Activated CD4-positive, alpha-beta memory T cell treated with anti-CD3 and anti-CD28 coated beads for 36 hours (primary cell): ENCODE results near the gene TDG. TPM values are rescaled to one million over a fixed set of nuclear protein-coding genes. Genes with fewer than 3 reads are reported as not detected.

Source experiments
- CTCF ChIA-PET: fragments of 350-600 bp; sonication (Branson Sonifier 250); formaldehyde crosslinking; loops from one replicate; lab custom pipeline; 2021; ENCODE audit warnings: antibody characterized with exemption, inconsistent platforms; lab: Charles Lee
- POLR2A ChIA-PET: fragments of 350-600 bp; sonication (Branson Sonifier 250); formaldehyde crosslinking; loops from one replicate; lab custom pipeline; 2021; ENCODE audit warnings: antibody characterized with exemption; lab: Charles Lee
- DNase-seq: peaks from one replicate; pipeline ENCODE4 v3.0.0-alpha.2; 2020
- H3K27ac Mint-ChIP-seq: one replicate; pipeline ENCODE4 v1.8.0; 2021; ENCODE audit warnings: mixed read lengths
- H3K27me3 Mint-ChIP-seq: one replicate; pipeline ENCODE4 v1.8.0; 2021; ENCODE audit warnings: mixed read lengths
- H3K36me3 Mint-ChIP-seq: one replicate; pipeline ENCODE4 v1.8.0; 2021; ENCODE audit warnings: mixed read lengths
- H3K4me1 Mint-ChIP-seq: one replicate; pipeline ENCODE4 v1.8.0; 2021; ENCODE audit warnings: low read depth, mixed read lengths
- H3K4me3 Mint-ChIP-seq: one replicate; pipeline ENCODE4 v1.8.0; 2021; ENCODE audit warnings: mild to moderate bottlenecking, mixed read lengths
- H3K9me3 Mint-ChIP-seq: one replicate; pipeline ENCODE4 v1.8.0; 2021; ENCODE audit warnings: mixed read lengths
- intact Hi-C: fragments of 100-400 bp; cut with micrococcal nuclease; formaldehyde crosslinking; loops from one replicate; pipeline ENCODE4 v1.15.1; 2023
- total RNA-seq, 2 experiments: library from RNA; stranded (reverse); gene quantifications; one replicate each; pipeline ENCODE4 v1.2.3, GENCODE V29; 2021

The TDG gene
- total RNA-seq: 10 to 100 TPM; 29.1 to 29.7 TPM

GRCh38 chr12:103965590-103966504, at the start of gene TDG:
Gene TDG (plus strand): TSS chr12:103965872. CDS start chr12:103966038, 166 bp downstream.
- Mint-ChIP-seq H3K27ac (peak within 1 kb of the TSS; percentile 96), H3K36me3 (peaks cover 20% of the 10 kb centered on the region), H3K27me3 (no peaks in the 10 kb centered on the region), H3K4me3 (peak within 1 kb of the TSS; percentile 96), H3K9me3 (no peaks in the 10 kb centered on the region), H3K4me1 (peaks cover 53% of the 10 kb centered on the region)
- intact Hi-C loops: loop anchor here (1.0 to 5.0 kb wide), 9 partner anchors 9 to 1141 kb away; partner anchors contain the start of genes HCFC2, HSP90B1, NFYB and NT5DC3
- CTCF ChIA-PET: interaction anchor here (0.6 to 3.2 kb wide), 11 partner anchors 9 to 360 kb away, joined by 3 to 15 read pairs (median 4); partner anchors contain the start of genes HSP90B1 and NFYB
- peak; percentile 99 for DNase-seq
- POLR2A ChIA-PET: interaction anchor here (0.8 to 3.3 kb wide), 13 partner anchors 9 to 321 kb away, joined by 3 to 72 read pairs (median 8); partner anchors contain the start of genes HCFC2, HSP90B1 and NFYB

- intact Hi-C loops: no loop called here
- H3K9me3 Mint-ChIP-seq: peaks cover 6% of the 10 kb centered on the region
- no peaks in the 10 kb centered on the region for H3K27me3 Mint-ChIP-seq
- ChIA-PET CTCF (no interaction called here), POLR2A (no interaction called here)
- no peak overlapping the region for H3K4me3 Mint-ChIP-seq
- no peak overlapping the region for H3K27ac Mint-ChIP-seq
- no peaks in the 10 kb centered on the region for H3K36me3 Mint-ChIP-seq
- DNase-seq: no peak
- H3K4me1 Mint-ChIP-seq: no peaks in the 10 kb centered on the region
These were observed 47.8 kb upstream of the TDG start for GRCh38 chr12:103917873-103918272.

- ChIA-PET CTCF (interaction anchor here (0.6 to 1.2 kb wide), 6 partner anchors 10 to 184 kb away, joined by 3 to 4 read pairs (median 3); no protein-coding TSS in a partner anchor), POLR2A (interaction anchor here (0.7 to 2.4 kb wide), 11 partner anchors 10 to 213 kb away, joined by 3 to 21 read pairs (median 4); partner anchors contain the start of genes NFYB, NT5DC3 and TDG)
- peak overlapping the region; percentile 78 for H3K4me3 Mint-ChIP-seq
- H3K36me3 Mint-ChIP-seq: peaks cover 3% of the 10 kb centered on the region
- peak overlapping the region; percentile 94 for H3K27ac Mint-ChIP-seq
- intact Hi-C loops: loop anchor here (1.0 to 10.0 kb wide), 9 partner anchors 19 to 770 kb away; partner anchors contain the start of genes HCFC2, NT5DC3 and TDG
- DNase-seq: peak; percentile 80
- H3K4me1 Mint-ChIP-seq: peaks cover 39% of the 10 kb centered on the region
- no peaks in the 10 kb centered on the region for H3K9me3 Mint-ChIP-seq
- no peaks in the 10 kb centered on the region for H3K27me3 Mint-ChIP-seq
These were observed 40.7 kb upstream of the TDG start for GRCh38 chr12:103924761-103925641.

- intact Hi-C loops: loop anchor here (1.0 to 10.0 kb wide), 3 partner anchors 21 to 766 kb away; no protein-coding TSS in a partner anchor
- CTCF ChIA-PET: interaction anchor here (1.3 to 1.5 kb wide), 2 partner anchors 27 to 31 kb away, joined by 3 to 4 read pairs; no protein-coding TSS in a partner anchor
These were observed 37.0 kb upstream of the TDG start for GRCh38 chr12:103928682-103929045.

GRCh38 chr12:103929046-103929783, 36.5 kb upstream of the TDG start:
- peak overlapping the region; percentile 97 for H3K27ac Mint-ChIP-seq
- CTCF ChIA-PET: interaction anchor here (1.0 to 1.3 kb wide), 4 partner anchors 27 to 180 kb away, joined by 3 to 4 read pairs (median 3); partner anchors contain the start of gene TDG
- peak; percentile 81 for DNase-seq
- intact Hi-C loops: loop anchor here (1.0 to 10.0 kb wide), 3 partner anchors 22 to 766 kb away; no protein-coding TSS in a partner anchor
- peaks cover 43% of the 10 kb centered on the region for H3K36me3 Mint-ChIP-seq
- H3K4me3 Mint-ChIP-seq: peak overlapping the region; percentile 86
- no peaks in the 10 kb centered on the region for H3K27me3 Mint-ChIP-seq
- POLR2A ChIA-PET: interaction anchor here (0.7 to 4.2 kb wide), 19 partner anchors 14 to 359 kb away, joined by 3 to 49 read pairs (median 6); partner anchors contain the start of genes HCFC2, NFYB and TDG
- peaks cover 61% of the 10 kb centered on the region for H3K4me1 Mint-ChIP-seq
- no peaks in the 10 kb centered on the region for H3K9me3 Mint-ChIP-seq

More at GRCh38 chr12:103928682-103929045, 37.0 kb upstream of the TDG start:
- H3K4me1 Mint-ChIP-seq: peaks cover 60% of the 10 kb centered on the region
- H3K27me3 Mint-ChIP-seq: no peaks in the 10 kb centered on the region
- no peaks in the 10 kb centered on the region for H3K9me3 Mint-ChIP-seq
- H3K36me3 Mint-ChIP-seq: peaks cover 37% of the 10 kb centered on the region
- POLR2A ChIA-PET: interaction anchor here (0.7 to 4.2 kb wide), 9 partner anchors 21 to 209 kb away, joined by 3 to 49 read pairs (median 6); partner anchors contain the start of genes NFYB and TDG
- peak; percentile 88 for DNase-seq
- peak overlapping the region; percentile 97 for H3K27ac Mint-ChIP-seq
- peak overlapping the region; percentile 86 for H3K4me3 Mint-ChIP-seq

- Mint-ChIP-seq H3K4me1 (peaks cover 60% of the 10 kb centered on the region), H3K4me3 (peak overlapping the region; percentile 86), H3K36me3 (peaks cover 47% of the 10 kb centered on the region), H3K27ac (peak overlapping the region; percentile 97), H3K9me3 (no peaks in the 10 kb centered on the region), H3K27me3 (no peaks in the 10 kb centered on the region)
- intact Hi-C loops: loop anchor here (1.0 to 10.0 kb wide), 11 partner anchors 22 to 1178 kb away; partner anchors contain the start of genes HCFC2, NFYB, NT5DC3 and TDG
- CTCF ChIA-PET: interaction anchor here (1.0 to 1.3 kb wide), 4 partner anchors 28 to 179 kb away, joined by 3 to 4 read pairs (median 3); partner anchors contain the start of gene TDG
- POLR2A ChIA-PET: interaction anchor here (0.7 to 4.2 kb wide), 15 partner anchors 10 to 359 kb away, joined by 3 to 49 read pairs (median 6); partner anchors contain the start of genes HCFC2, NFYB and TDG
- no peak for DNase-seq
These were observed 36.0 kb upstream of the TDG start for GRCh38 chr12:103929784-103930033.

- CTCF ChIA-PET: interaction anchor here (1.0 to 1.3 kb wide), 4 partner anchors 28 to 179 kb away, joined by 3 to 4 read pairs (median 3); partner anchors contain the start of gene TDG
- DNase-seq: peak; percentile 100
- peak within 1 kb of the TSS; percentile 86 for H3K4me3 Mint-ChIP-seq
- H3K27ac Mint-ChIP-seq: peak within 1 kb of the TSS; percentile 97
- POLR2A ChIA-PET: interaction anchor here (0.7 to 4.2 kb wide), 16 partner anchors 11 to 358 kb away, joined by 3 to 49 read pairs (median 6); partner anchors contain the start of genes HCFC2, NFYB and TDG
- peaks cover 60% of the 10 kb centered on the region for H3K4me1 Mint-ChIP-seq
- H3K9me3 Mint-ChIP-seq: no peaks in the 10 kb centered on the region
- H3K36me3 Mint-ChIP-seq: peaks cover 52% of the 10 kb centered on the region
- H3K27me3 Mint-ChIP-seq: no peaks in the 10 kb centered on the region
- intact Hi-C loops: loop anchor here (1.0 to 5.0 kb wide), 8 partner anchors 22 to 1177 kb away; partner anchors contain the start of genes HCFC2, NFYB, NT5DC3 and TDG
These were observed 35.5 kb upstream of the TDG start, which contains the start of gene HSP90B1 for GRCh38 chr12:103930034-103930786. Gene HSP90B1 (plus strand): TSS chr12:103930410. CDS start chr12:103930516, 106 bp downstream.

- H3K9me3 Mint-ChIP-seq: no peaks in the 10 kb centered on the region
- POLR2A ChIA-PET: interaction anchor here (0.6 to 4.2 kb wide), 8 partner anchors 10 to 91 kb away, joined by 3 to 49 read pairs (median 5); partner anchors contain the start of gene TDG
- H3K4me1 Mint-ChIP-seq: peaks cover 63% of the 10 kb centered on the region
- DNase-seq: peak; percentile 46
- intact Hi-C loops: loop anchor here (1.0 to 5.0 kb wide), 8 partner anchors 21 to 1176 kb away; partner anchors contain the start of genes HCFC2, NFYB, NT5DC3 and TDG
- H3K4me3 Mint-ChIP-seq: peak overlapping the region; percentile 86
- H3K27ac Mint-ChIP-seq: peak overlapping the region; percentile 97
- peaks cover 58% of the 10 kb centered on the region for H3K36me3 Mint-ChIP-seq
- no peaks in the 10 kb centered on the region for H3K27me3 Mint-ChIP-seq
- CTCF ChIA-PET: interaction anchor here (1.0 kb wide), 1 partner anchor 47 kb away, joined by 3 read pairs; no protein-coding TSS in a partner anchor
These were observed 34.6 kb upstream of the TDG start for GRCh38 chr12:103930787-103931735.
